PC-9 (cell line): Measurements from ENCODE around the gene TEDC2.

Experiments used
- EZH2 ChIP-seq: fragments of 200-600 bp; sonication (generic); IDR thresholded peaks from 2 replicates; pipeline ENCODE4 v1.8.0; 2017; ENCODE audit warnings: antibody characterized with exemption, low read depth
- TF ChIP-seq, protein P1 (sequence below): fragments of 200-600 bp; sonication (generic); conservative IDR thresholded peaks from 2 replicates; pipeline ENCODE4 v1.6.1; 2017; ENCODE audit warnings: mixed run types, antibody characterized with exemption, mild to moderate bottlenecking, moderate library complexity

DNA sequence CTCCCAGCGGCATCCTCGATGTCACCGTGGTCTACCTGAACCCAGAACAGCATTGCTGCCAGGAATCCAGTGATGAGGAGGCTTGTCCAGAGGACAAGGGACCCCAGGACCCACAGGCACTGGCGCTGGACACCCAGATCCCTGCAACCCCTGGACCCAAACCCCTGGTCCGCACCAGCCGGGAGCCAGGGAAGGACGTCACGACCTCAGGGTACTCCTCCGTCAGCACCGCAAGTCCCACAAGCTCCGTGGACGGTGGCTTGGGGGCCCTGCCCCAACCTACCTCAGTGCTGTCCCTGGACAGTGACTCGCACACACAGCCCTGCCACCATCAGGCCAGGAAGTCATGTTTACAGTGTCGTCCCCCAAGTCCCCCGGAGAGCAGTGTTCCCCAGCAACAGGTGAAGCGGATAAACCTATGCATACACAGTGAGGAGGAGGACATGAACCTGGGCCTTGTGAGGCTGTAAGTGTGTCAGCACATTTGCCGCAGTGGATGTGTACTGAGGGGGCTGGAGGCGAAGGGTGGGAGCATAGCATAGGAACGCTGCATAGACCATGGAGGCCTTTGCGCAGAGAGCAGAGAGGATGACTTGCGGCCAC lies 3.3 kb upstream of the TEDC2 start:
- TF ChIP-seq, protein P1, sequence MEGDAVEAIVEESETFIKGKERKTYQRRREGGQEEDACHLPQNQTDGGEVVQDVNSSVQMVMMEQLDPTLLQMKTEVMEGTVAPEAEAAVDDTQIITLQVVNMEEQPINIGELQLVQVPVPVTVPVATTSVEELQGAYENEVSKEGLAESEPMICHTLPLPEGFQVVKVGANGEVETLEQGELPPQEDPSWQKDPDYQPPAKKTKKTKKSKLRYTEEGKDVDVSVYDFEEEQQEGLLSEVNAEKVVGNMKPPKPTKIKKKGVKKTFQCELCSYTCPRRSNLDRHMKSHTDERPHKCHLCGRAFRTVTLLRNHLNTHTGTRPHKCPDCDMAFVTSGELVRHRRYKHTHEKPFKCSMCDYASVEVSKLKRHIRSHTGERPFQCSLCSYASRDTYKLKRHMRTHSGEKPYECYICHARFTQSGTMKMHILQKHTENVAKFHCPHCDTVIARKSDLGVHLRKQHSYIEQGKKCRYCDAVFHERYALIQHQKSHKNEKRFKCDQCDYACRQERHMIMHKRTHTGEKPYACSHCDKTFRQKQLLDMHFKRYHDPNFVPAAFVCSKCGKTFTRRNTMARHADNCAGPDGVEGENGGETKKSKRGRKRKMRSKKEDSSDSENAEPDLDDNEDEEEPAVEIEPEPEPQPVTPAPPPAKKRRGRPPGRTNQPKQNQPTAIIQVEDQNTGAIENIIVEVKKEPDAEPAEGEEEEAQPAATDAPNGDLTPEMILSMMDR: no peak
- no peak for TF ChIP-seq EZH2
